Heart left ventricle (tissue), 16 donors: ENCODE results near the gene PLCXD1. TPM values are rescaled to one million over a fixed set of nuclear protein-coding genes. Genes with fewer than 3 reads are reported as not detected.
A peak's percentile ranks its signal among the peaks of the same experiment; 100 is the strongest.
"Not testable (repeated sequence)": the region's sequence is repeated elsewhere in the genome, so short reads cannot be mapped to it uniquely, and the experiment has no call there.

Experiments used
- ATAC-seq, 4 donors: fragments of 200-7000 bp; cut with Tn5 transposase; one replicate each; pipeline ENCODE4 v1.9.1; 2020 to 2022; ENCODE audit warnings: moderate library complexity in 4 of 4, mild to moderate bottlenecking in 3 of 4, moderate number of reproducible peaks in 1 of 4
- DNase-seq, 5 donors: peaks; one replicate each; pipeline ENCODE4 v3.0.0-alpha.2; 2020
- H3K27ac ChIP-seq, 12 donors: fragments of 200-600 bp; sonication (generic) in 4 of 12; one replicate each; pipeline versions ENCODE4 v1.5.0 to v1.8.0; 2016 to 2022; ENCODE audit warnings: mild to moderate bottlenecking in 2 of 12
- H3K27me3 ChIP-seq, 9 donors: fragments of 200-600 bp; sonication (generic) in 2 of 9; one replicate each; pipeline versions ENCODE4 v1.5.1 to v1.8.0; 2016 to 2022; ENCODE audit warnings: mild to moderate bottlenecking in 3 of 9
- H3K36me3 ChIP-seq, 9 donors: fragments of 200-600 bp; sonication (generic) in 2 of 9; one replicate each; pipeline versions ENCODE4 v1.5.0 to v1.8.0; 2018 to 2022; ENCODE audit warnings: mild to moderate bottlenecking in 2 of 9
- H3K4me1 ChIP-seq, 12 donors: fragments of 200-600 bp; sonication (generic) in 4 of 12; one replicate each; pipeline versions ENCODE4 v1.5.0 to v1.8.0; 2016 to 2022; ENCODE audit warnings: mild to moderate bottlenecking in 3 of 12
- H3K4me3 ChIP-seq, 12 donors: fragments of 200-600 bp; sonication (generic) in 4 of 12; one replicate each; pipeline versions ENCODE4 v1.5.0 to v1.8.0; 2017 to 2022; ENCODE audit warnings: mild to moderate bottlenecking in 9 of 12, moderate library complexity in 4 of 12
- H3K9me3 ChIP-seq, 12 donors: fragments of 200-600 bp; sonication (generic) in 4 of 12; one replicate each; pipeline versions ENCODE4 v1.5.0 to v1.8.0; 2016 to 2022; ENCODE audit warnings: mild to moderate bottlenecking in 1 of 12
- CTCF ChIP-seq, 12 donors: fragments of 200-600 bp; sonication (generic) in 4 of 12; IDR thresholded peaks; one replicate each; pipeline versions ENCODE4 v1.5.0 to v1.8.0; 2018 to 2022; ENCODE audit warnings: antibody characterized with exemption in 12 of 12, mild to moderate bottlenecking in 5 of 12
- POLR2A ChIP-seq, 2 donors: fragments of 450-650 bp; IDR thresholded peaks; one replicate each; pipeline ENCODE4 v1.6.1; 2017; ENCODE audit warnings: antibody characterized with exemption in 2 of 2, mild to moderate bottlenecking in 2 of 2, moderate library complexity in 2 of 2
- WGBS, 4 donors: extraction: QIAGEN DNeasy Blood & Tissue Kit in 2 of 4; methylation state at CpG; one replicate each; pipeline versions ENCODE4 v1.1.5 to v1.1.7; 2013 to 2018; 5-methylcytosine and 5-hydroxymethylcytosine counted together
- intact Hi-C, 10 donors: fragments of 100-400 bp; cut with DNase I; formaldehyde crosslinking; loops; one replicate each; pipeline versions ENCODE4 v1.11.1 to v1.14.2; 2022
- polyA plus RNA-seq, 2 donors: library from polyadenylated mRNA; stranded (reverse); fragments of 200-250 nt; gene quantifications; one replicate each; pipeline ENCODE4 v1.2.3, GENCODE V29; 2013
- total RNA-seq, 9 donors: library from RNA; depleted of rRNA in 2 of 9; stranded (reverse); fragments of >200 nt in 2 of 9; fragmentation: NEBNext Ultra II Directional in 3 of 9; extraction: Animal tissue kit (Norgen Biotek cat#: 25700) in 3 of 9; gene quantifications; one replicate each; pipeline versions ENCODE4 v1.1.0 to v1.2.4, GENCODE V29; 2016 to 2023
- donor health status: ischemic (EF 13 %, LVEDD 7.1; RV severe dilation, severe dysfunction).
- donor health status: healthy with polysubstance abuse.
- donor health status: DM: no; HTN: yes; CAD: no.
- donor health status: DM: no; HTN: no; CAD: no.
- donor health status: ischemic (EF 25% LVEDD 6.9; RV normal size, moderate dysfunction).
- donor health status: ischemic (EF 25% LVEDD 5.7; RV mildly dilated, moderate dysfunction).
- donor health status: healthy.
- donor health status: DM: yes; HTN: yes; CAD: no.
- donor health status: ischemic (EF 35%, LVEDD 5.7; RV mildly dilated, moderate dysfunction).
- donor health status: nonischemic (EF 11% LVEDD 7.7; RV severe dilation, severe dysfunction).
- donor health status: DM: yes; HTN: yes; CAD: no.
- donor health status: PGD.
- donor health status: ischemic (EF 29% LVEDD 5.4; RV normal size, mild dysfunction).
- donor health status: nonischemic (EF 23%, LVEDD 6.1; RV moderate dilation, normal function).

PLCXD1 gene
- total and polyA plus RNA-seq, 11 donors = 0.81 to 27.0 (median 3.0) TPM

DNA sequence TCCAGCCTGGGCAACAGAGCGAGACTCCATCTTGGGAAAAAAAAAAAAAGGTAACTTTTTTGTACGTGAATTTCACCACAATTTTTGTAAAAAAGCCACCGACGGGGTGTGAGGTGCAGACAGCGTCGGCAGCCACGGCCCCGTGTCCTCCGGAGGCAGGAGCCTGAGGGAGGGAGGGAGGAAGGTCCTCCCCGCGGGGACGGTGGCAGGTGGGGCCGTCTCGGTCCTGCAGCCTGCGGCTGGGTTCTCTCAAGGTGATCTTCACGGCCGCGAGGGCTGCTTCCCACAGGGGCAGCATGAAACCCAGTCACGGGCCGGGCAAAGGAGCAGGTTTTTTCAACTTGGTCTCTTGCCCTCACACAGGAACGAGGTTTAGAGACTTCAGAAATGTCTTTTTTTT, 14.0 kb downstream of the PLCXD1 start:
- intact Hi-C loops = no loop called here
- no peaks in the 10 kb centered on the region for H3K27me3 ChIP-seq
- 90 to 96% (median 94%) methylated on average over 21 of the region's 21 CpGs for WGBS, 4 donors
- H3K4me1 ChIP-seq = no peaks in the 10 kb centered on the region
- H3K27ac ChIP-seq = no peak overlapping the region
- H3K36me3 ChIP-seq = peaks cover 0 to 38% (median 12%) of the 10 kb centered on the region in 9 donors
- TF ChIP-seq POLR2A (IDR thresholded peaks at IDR 0.05) (no peak), CTCF (IDR thresholded peaks at IDR 0.05) (no peak)
- no peaks in the 10 kb centered on the region for H3K9me3 ChIP-seq
- no peak overlapping the region for H3K4me3 ChIP-seq
- ATAC-seq (no peak), DNase-seq (peak in 4 of 5 donors; percentile 2 to 36 (median 10))

DNA sequence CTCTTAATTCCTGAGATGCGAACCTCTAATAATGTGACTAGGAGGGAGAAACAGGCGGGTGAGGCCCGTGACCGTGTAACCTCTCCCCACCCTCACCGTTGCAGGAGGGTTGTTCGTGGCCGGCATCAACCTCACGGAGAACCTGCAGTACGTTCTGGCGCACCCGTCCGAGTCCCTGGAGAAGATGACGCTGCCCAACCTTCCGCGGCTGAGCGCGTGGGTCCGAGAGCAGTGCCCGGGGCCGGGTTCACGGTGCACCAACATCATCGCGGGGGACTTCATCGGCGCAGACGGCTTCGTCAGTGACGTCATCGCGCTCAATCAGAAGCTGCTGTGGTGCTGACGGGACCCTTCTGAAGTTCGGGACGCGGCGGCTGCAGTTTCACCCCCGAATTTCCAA, 17.8 kb downstream of the PLCXD1 start:
- no peaks in the 10 kb centered on the region for H3K27me3 ChIP-seq
- ATAC-seq = no peak
- no peaks in the 10 kb centered on the region for H3K9me3 ChIP-seq
- DNase-seq = peak in 4 of 5 donors; percentile 15 to 58 (median 18)
- peaks cover 0 to 30% (median 8%) of the 10 kb centered on the region in 9 donors for H3K36me3 ChIP-seq
- WGBS, 4 donors = 96 to 97% (median 97%) methylated on average over 33 to 36 of the region's 36 CpGs
- intact Hi-C loops = no loop called here
- H3K4me1 ChIP-seq = no peaks in the 10 kb centered on the region
- no peak for TF ChIP-seq CTCF (IDR thresholded peaks at IDR 0.05)
- no peak overlapping the region for H3K4me3 ChIP-seq
- H3K27ac ChIP-seq = no peak overlapping the region

GRCh38 chrX:300334-300733, 19.2 kb downstream of the PLCXD1 start:
- ATAC-seq (no peak), DNase-seq (no peak)
- 87 to 97% (median 97%) methylated on average over 8 of the region's 8 CpGs for WGBS, 4 donors
- no peak for TF ChIP-seq POLR2A (IDR thresholded peaks at IDR 0.05)
- TF ChIP-seq CTCF (IDR thresholded peaks at IDR 0.05) = no peak
- no peaks in the 10 kb centered on the region for H3K4me1 ChIP-seq
- H3K4me3 ChIP-seq = no peak overlapping the region
- intact Hi-C loops = no loop called here
- no peaks in the 10 kb centered on the region for H3K9me3 ChIP-seq
- H3K27ac ChIP-seq = no peak overlapping the region
- H3K36me3 ChIP-seq = peaks cover 0 to 40% (median 19%) of the 10 kb centered on the region in 9 donors
- no peaks in the 10 kb centered on the region for H3K27me3 ChIP-seq

DNA sequence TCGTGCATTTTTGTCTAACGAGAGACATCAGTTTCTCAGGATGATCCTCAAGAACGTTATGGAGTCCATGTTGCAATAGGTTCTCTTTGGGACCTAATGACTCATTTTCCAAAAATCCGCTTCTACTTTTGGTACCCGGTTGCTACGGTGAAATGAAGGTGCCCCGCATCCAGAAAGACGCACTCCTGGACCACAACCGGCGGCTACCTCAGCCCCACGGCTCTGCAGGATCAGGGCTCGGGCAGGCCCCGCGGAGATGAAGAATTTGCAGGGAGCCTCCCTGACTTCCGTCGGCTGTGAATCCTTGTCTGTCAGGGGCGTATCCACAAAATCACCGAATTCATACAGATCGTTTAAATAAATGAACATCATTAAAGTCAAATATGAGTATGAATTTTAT, 21.8 kb downstream of the PLCXD1 start:
- H3K36me3 ChIP-seq = peaks cover 0 to 63% (median 39%) of the 10 kb centered on the region in 9 donors

DNA sequence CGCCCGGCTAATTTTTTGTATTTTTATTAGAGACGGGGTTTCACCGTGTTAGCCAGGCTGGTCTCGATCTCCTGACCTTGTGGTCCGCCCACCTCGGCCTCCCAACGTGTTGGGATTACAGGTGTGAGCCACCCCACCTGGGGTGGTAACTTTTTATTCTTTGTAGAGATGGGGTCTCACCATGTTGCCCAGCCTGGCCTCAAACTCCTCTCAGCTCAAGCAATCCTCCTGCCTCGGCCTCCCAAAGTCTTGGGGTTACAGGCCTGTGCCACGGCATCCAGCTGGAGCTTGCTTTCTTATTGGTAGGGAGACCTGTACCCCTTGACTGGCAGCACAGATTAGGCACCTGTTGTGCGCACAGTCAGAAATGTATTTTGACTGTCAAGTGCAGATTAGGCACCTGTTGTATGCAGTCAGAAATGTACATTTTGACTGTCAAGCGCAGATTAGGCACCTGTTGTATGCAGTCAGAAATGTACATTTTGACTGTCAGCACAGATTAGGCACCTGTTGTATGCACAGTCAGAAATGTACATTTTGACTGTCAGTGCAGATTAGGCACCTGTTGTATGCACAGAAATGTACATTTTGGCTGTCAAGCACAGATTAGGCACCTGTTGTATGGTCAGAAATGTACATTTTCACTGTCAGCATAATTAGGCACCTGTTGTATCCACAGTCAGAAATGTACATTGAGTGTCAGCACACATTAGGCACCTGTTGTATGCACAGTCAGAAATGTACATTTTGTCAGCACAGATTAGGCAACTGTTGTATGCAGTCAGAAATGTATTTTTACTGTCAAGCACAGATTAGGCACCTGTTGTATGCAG, 24.8 kb downstream of the PLCXD1 start:
- 97 to 99% (median 97%) methylated on average over 12 of the region's 12 CpGs for WGBS, 4 donors
- intact Hi-C loops, H3K4me1 ChIP-seq, ATAC-seq, H3K27me3 ChIP-seq, H3K9me3 ChIP-seq, H3K4me3 ChIP-seq, H3K27ac ChIP-seq: not testable (repeated sequence)
- peaks cover 0 to 72% (median 57%) of the 10 kb centered on the region in 9 donors for H3K36me3 ChIP-seq
- DNase-seq = peak in 4 of 5 donors; percentile 12 to 23 (median 18)

More for the DNA sequence above, 21.8 kb downstream of the PLCXD1 start:
- ATAC-seq = no peak
- Histone ChIP-seq H3K27me3 (no peaks in the 10 kb centered on the region), H3K9me3 (peaks cover 0 to 6% (median 0%) of the 10 kb centered on the region in 12 donors), H3K4me1 (no peaks in the 10 kb centered on the region), H3K27ac (no peak overlapping the region), H3K4me3 (no peak overlapping the region)
- TF ChIP-seq CTCF (IDR thresholded peaks at IDR 0.05) = no peak
- TF ChIP-seq POLR2A (IDR thresholded peaks at IDR 0.05) = no peak
- 92 to 98% (median 95%) methylated on average over 19 of the region's 19 CpGs for WGBS, 4 donors
- intact Hi-C loops = no loop called here
- peak in 2 of 5 donors; percentile 10 to 15 for DNase-seq

GRCh38 chrX:306614-307251, 25.6 kb downstream of the PLCXD1 start:
- H3K36me3 ChIP-seq = peaks cover 0 to 76% (median 64%) of the 10 kb centered on the region in 9 donors
- H3K9me3 ChIP-seq, ATAC-seq, H3K4me1 ChIP-seq, intact Hi-C loops, H3K27ac ChIP-seq, H3K4me3 ChIP-seq, H3K27me3 ChIP-seq: not testable (repeated sequence)
- peak in 1 of 5 donors; percentile 6 for DNase-seq
- 94 to 96% (median 95%) methylated on average over 3 of the region's 3 CpGs for WGBS, 4 donors
